Activated T-cell treated with anti-CD3 and anti-CD28 coated beads, Interleukin-2, amount 50 U/mL, for 4 hours (primary cell): ENCODE results near the gene ZBED6. TPM values are rescaled to one million over a fixed set of nuclear protein-coding genes. Genes with fewer than 3 reads are reported as not detected.
"Not testable (repeated sequence)": the region's sequence is repeated elsewhere in the genome, so short reads cannot be mapped to it uniquely, and the experiment has no call there.

Experiments
- ATAC-seq, 2 donors: fragments of 200-7000 bp; cut with Tn5 transposase; one replicate each; pipeline ENCODE4 v1.10.0; 2021
- DNase-seq: peaks from one replicate; pipeline ENCODE4 v3.0.0-alpha.2; 2020
- H3K27me3 Mint-ChIP-seq: one replicate; pipeline ENCODE4 v1.8.0; 2021; ENCODE audit warnings: low read depth, mixed read lengths
- H3K36me3 Mint-ChIP-seq: one replicate; pipeline ENCODE4 v1.8.0; 2022; ENCODE audit warnings: mixed read lengths; ENCODE audit not compliant: insufficient read depth
- H3K4me1 Mint-ChIP-seq: one replicate; pipeline ENCODE4 v1.8.0; 2021; ENCODE audit warnings: low read depth, mixed read lengths
- H3K4me3 Mint-ChIP-seq: one replicate; pipeline ENCODE4 v1.8.0; 2021; ENCODE audit warnings: mild to moderate bottlenecking, moderate library complexity, mixed read lengths
- H3K9me3 Mint-ChIP-seq: one replicate; pipeline ENCODE4 v1.8.0; 2021; ENCODE audit warnings: mixed read lengths
- total RNA-seq, 3 donors: library from RNA; stranded (reverse); gene quantifications; one replicate each; pipeline ENCODE4 v1.2.1, GENCODE V29; 2021

The ZBED6 gene, protein sequence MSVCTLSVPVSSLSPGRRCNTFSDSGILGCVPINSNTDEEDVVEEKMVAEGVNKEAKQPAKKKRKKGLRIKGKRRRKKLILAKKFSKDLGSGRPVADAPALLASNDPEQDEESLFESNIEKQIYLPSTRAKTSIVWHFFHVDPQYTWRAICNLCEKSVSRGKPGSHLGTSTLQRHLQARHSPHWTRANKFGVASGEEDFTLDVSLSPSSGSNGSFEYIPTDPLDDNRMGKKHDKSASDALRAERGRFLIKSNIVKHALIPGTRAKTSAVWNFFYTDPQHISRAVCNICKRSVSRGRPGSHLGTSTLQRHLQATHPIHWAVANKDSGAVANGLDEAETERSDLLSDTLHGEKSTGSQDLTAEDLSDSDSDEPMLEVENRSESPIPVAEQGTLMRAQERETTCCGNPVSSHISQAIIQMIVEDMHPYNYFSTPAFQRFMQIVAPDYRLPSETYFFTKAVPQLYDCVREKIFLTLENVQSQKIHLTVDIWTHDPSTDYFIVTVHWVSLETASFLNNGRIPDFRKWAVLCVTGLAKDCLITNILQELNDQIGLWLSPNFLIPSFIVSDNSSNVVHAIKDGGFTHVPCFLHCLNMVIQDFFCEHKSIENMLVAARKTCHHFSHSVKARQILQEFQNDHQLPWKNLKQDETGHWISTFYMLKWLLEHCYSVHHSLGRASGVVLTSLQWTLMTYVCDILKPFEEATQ (N-terminal part only)
- 10 to 100 TPM; 10.3 to 11.0 (median 10.8) TPM for total RNA-seq

GRCh38 chr1:203795441-203796235 lies at the start of gene ZBED6, which contains the start of gene ZC3H11A:
Gene ZBED6, plus strand, starts transcription at chr1:203795623. Its CDS starts 1,900 bp downstream, at chr1:203797523.
Gene ZC3H11A, plus strand, starts transcription at chr1:203795623. Its CDS starts 21,448 bp downstream, at chr1:203817071.
- H3K36me3 Mint-ChIP-seq = peaks cover 34% of the 10 kb centered on the region
- ATAC-seq (peak; percentile 99), DNase-seq (peak; percentile 97)
- peaks cover 49% of the 10 kb centered on the region for H3K4me1 Mint-ChIP-seq
- H3K27me3 Mint-ChIP-seq = no peaks in the 10 kb centered on the region
- peak within 1 kb of the TSS; percentile 99 for H3K4me3 Mint-ChIP-seq
- no peaks in the 10 kb centered on the region for H3K9me3 Mint-ChIP-seq

GRCh38 chr1:203746281-203746680 lies 49.1 kb upstream of the ZBED6 start:
- peaks cover 5% of the 10 kb centered on the region for H3K36me3 Mint-ChIP-seq
- no peaks in the 10 kb centered on the region for H3K27me3 Mint-ChIP-seq
- DNase-seq (no peak), ATAC-seq (no peak)
- no peak overlapping the region for H3K4me3 Mint-ChIP-seq
- H3K9me3 Mint-ChIP-seq = no peaks in the 10 kb centered on the region
- peaks cover 24% of the 10 kb centered on the region for H3K4me1 Mint-ChIP-seq

DNA sequence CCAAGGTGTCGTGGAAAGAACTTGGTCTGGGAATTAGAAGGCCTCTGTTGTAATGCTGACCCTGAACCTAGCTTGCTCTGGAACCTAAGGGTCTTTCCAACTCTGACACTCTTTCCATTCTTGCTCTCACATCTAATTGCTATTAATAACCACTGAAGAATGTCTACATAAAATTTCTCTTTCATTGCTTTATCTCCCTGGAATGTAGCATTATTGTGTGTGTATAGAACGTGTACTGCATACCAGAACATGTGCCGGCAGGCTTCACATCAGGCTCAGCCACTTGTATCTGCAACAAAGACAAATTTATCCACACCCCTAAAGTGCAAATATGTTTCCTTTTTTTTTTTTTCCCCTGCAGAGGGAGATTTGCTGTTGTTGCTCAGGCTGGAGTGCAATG lies 44.4 kb upstream of the ZBED6 start:
- no peak for ATAC-seq
- H3K27me3 Mint-ChIP-seq = no peaks in the 10 kb centered on the region
- no peaks in the 10 kb centered on the region for H3K36me3 Mint-ChIP-seq
- DNase-seq = no peak
- no peak overlapping the region for H3K4me3 Mint-ChIP-seq
- H3K9me3 Mint-ChIP-seq = no peaks in the 10 kb centered on the region
- peaks cover 27% of the 10 kb centered on the region for H3K4me1 Mint-ChIP-seq

GRCh38 chr1:203751618-203752361 lies 43.6 kb upstream of the ZBED6 start:
- not testable (repeated sequence) for DNase-seq, H3K27me3 Mint-ChIP-seq, H3K4me3 Mint-ChIP-seq, H3K36me3 Mint-ChIP-seq, ATAC-seq, H3K9me3 Mint-ChIP-seq
- peaks cover 33% of the 10 kb centered on the region for H3K4me1 Mint-ChIP-seq

GRCh38 chr1:203754455-203754864 lies 41.0 kb upstream of the ZBED6 start:
- Mint-ChIP-seq H3K27me3 (no peaks in the 10 kb centered on the region), H3K4me1 (peaks cover 37% of the 10 kb centered on the region)

DNA sequence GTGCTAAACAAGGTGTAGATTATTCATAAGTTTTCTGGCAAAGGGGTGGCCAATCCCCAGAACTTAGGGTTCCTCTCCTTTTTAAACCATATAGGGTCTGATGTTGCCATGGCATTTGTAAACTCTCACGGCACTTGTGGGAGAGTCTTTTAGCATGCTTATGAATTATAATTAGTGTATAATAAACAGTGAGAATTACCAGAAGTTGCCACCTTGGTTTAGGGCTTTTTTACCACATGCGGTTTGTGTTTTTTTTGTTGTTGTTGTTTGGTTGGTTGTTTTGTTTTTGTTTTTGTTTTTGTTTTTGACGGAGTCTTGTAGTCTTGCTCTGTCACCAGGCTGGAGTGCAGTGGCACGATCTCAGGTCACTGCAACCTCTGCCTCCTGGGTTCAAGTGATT lies 39.4 kb upstream of the ZBED6 start:
- H3K27me3 Mint-ChIP-seq = no peaks in the 10 kb centered on the region
- H3K9me3 Mint-ChIP-seq = no peaks in the 10 kb centered on the region
- no peaks in the 10 kb centered on the region for H3K36me3 Mint-ChIP-seq
- ATAC-seq (no peak), DNase-seq (no peak)
- H3K4me3 Mint-ChIP-seq = no peak overlapping the region
- H3K4me1 Mint-ChIP-seq = peaks cover 37% of the 10 kb centered on the region

More at GRCh38 chr1:203754455-203754864, 41.0 kb upstream of the ZBED6 start:
- H3K4me3 Mint-ChIP-seq = peak overlapping the region; percentile 43
- ATAC-seq (peak; percentile 78 to 84), DNase-seq (no peak)
- no peaks in the 10 kb centered on the region for H3K36me3 Mint-ChIP-seq
- H3K9me3 Mint-ChIP-seq = no peaks in the 10 kb centered on the region

- peaks cover 43% of the 10 kb centered on the region for H3K4me1 Mint-ChIP-seq
- not testable (repeated sequence) for H3K36me3 Mint-ChIP-seq, DNase-seq, ATAC-seq, H3K9me3 Mint-ChIP-seq, H3K4me3 Mint-ChIP-seq, H3K27me3 Mint-ChIP-seq
Observed at GRCh38 chr1:203758749-203759148, 36.7 kb upstream of the ZBED6 start.

GRCh38 chr1:203760506-203760905 lies 34.9 kb upstream of the ZBED6 start:
- Mint-ChIP-seq H3K4me1 (peaks cover 44% of the 10 kb centered on the region), H3K9me3 (no peaks in the 10 kb centered on the region), H3K36me3 (no peaks in the 10 kb centered on the region), H3K27me3 (no peaks in the 10 kb centered on the region), H3K4me3 (no peak overlapping the region)
- DNase-seq (no peak), ATAC-seq (no peak)

GRCh38 chr1:203761958-203762357 lies 33.5 kb upstream of the ZBED6 start:
- not testable (repeated sequence) for H3K9me3 Mint-ChIP-seq, H3K36me3 Mint-ChIP-seq, ATAC-seq, DNase-seq, H3K4me3 Mint-ChIP-seq, H3K27me3 Mint-ChIP-seq
- H3K4me1 Mint-ChIP-seq = peaks cover 35% of the 10 kb centered on the region

- H3K9me3 Mint-ChIP-seq = no peaks in the 10 kb centered on the region
- H3K4me3 Mint-ChIP-seq = peak overlapping the region; percentile 33
- peaks cover 4% of the 10 kb centered on the region for H3K36me3 Mint-ChIP-seq
- no peaks in the 10 kb centered on the region for H3K27me3 Mint-ChIP-seq
- no peak for ATAC-seq
- no peak for DNase-seq
- peaks cover 43% of the 10 kb centered on the region for H3K4me1 Mint-ChIP-seq
Observed at GRCh38 chr1:203763505-203763904, 31.9 kb upstream of the ZBED6 start.

DNA sequence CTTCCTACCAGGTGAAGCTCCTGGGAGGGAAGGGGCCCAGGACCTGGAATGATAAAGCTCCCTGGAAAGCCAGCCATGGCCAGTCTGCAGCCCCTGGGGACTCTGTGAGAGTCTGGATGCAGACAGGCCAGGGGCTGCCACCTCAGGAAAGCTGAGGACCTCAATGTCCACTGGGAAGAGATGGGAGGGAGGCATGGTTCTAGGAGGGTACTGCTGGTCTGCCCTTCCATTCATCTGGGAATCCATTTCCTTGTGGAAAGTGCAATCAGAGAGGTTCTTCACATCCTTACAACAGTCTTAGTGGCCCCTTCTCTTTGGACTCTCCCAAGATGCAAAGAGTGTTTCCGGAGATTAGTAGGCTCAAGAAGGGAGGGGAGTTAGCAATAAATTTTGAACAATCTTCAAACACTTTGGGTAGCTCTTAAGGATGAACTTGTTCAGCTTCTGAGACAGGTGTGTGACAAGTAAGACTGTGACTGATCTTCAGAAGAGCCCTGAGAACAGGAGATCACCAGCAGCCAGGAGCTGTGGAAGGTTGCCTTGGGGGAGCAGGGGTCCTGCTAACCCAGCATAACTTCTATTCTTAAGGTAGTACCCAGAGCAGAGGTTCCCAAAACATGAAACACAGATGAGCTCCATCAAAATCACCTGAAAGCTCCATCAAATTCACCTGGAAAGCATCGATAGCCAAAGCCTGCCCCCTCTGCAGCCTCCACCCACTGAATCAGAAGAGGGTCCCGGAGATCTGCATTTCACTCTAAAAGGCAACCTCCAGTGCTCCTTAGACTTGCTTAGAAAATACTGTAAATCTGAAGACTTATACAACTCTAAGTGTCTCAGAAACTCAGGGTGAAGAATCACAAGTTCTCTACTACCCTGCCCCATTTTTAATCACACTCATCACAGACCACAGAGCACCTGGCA lies 31.1 kb upstream of the ZBED6 start:
- H3K36me3 Mint-ChIP-seq = peaks cover 9% of the 10 kb centered on the region
- DNase-seq (no peak), ATAC-seq (peak in 1 of 2 donors; percentile 3)
- H3K27me3 Mint-ChIP-seq = no peaks in the 10 kb centered on the region
- no peaks in the 10 kb centered on the region for H3K9me3 Mint-ChIP-seq
- peaks cover 48% of the 10 kb centered on the region for H3K4me1 Mint-ChIP-seq
- H3K4me3 Mint-ChIP-seq = peak overlapping the region; percentile 87

DNA sequence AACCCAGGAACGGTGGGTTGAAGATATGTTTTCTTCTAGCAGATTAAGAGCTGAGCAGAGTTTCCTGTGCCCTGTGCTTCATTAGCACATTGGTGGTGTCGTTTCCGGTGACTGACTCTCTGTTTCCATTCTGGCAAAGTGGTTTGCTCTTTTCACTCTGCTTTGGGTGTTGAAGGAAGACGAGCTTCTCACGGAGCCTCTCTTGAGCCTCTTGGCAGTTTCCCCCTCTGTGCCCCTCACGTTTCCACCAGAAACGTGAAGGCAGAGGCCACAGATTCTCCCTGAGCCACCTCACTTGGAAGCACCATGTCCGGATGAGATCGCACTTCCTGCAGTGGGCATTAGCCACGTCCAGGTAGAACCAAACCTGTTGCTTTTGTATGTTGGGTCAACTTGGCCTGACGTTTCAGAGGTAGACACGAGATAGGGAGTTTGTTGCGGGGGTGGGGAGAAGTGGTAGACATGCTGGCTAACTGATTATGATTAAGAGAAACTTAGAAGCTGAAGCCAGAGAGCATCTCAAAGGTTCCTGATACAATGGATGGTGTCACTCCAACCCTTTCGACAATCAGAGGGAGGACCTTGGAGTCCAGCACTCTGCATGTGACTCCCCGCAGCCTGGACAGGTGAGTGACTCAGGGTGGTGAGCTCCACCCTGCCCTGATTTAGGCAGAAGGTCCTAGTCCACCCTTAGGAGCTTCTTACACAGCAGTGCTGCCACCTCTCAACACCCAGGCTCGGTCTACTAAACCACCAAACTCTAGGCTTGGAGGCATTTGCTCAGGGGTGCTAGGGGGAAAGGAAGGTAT lies 30.2 kb upstream of the ZBED6 start, which contains the start of gene LAX1:
Gene LAX1, plus strand, starts transcription at position 155 of the 809 bp plus-strand sequence. Its CDS starts 383 bp downstream, at position 538.
- DNase-seq = peak; percentile 72
- Mint-ChIP-seq H3K27me3 (no peaks in the 10 kb centered on the region), H3K36me3 (peaks cover 9% of the 10 kb centered on the region), H3K4me3 (peak within 1 kb of the TSS; percentile 87), H3K4me1 (peaks cover 51% of the 10 kb centered on the region), H3K9me3 (no peaks in the 10 kb centered on the region)
- ATAC-seq = peak; percentile 86 to 89
